ENCODE data around the gene PRKACA. TPM values are rescaled to one million over a fixed set of nuclear protein-coding genes. Genes with fewer than 3 reads are reported as not detected.

Gene PRKACA
- total RNA-seq, 1 experiment from 2014 or later, result 56.7 TPM

- BruUV-seq (replicated peaks), result no TSS peak
- no peaks in the 10 kb centered on the region for H3K9me3 ChIP-seq (ENCODE audit: low read depth, low read length, poor library complexity, severe bottlenecking)
- H3K27me3 ChIP-seq (replicated peaks; ENCODE audit: insufficient read depth, low read depth, low read length, poor library complexity), result no peaks in the 10 kb centered on the region
- no peak overlapping the region for H3K4me3 ChIP-seq (ENCODE audit: low read depth, low read length, poor library complexity, severe bottlenecking)
- peak overlapping the region; percentile 80 for H3K27ac ChIP-seq (ENCODE audit: low read depth, low read length, poor library complexity, severe bottlenecking)
- CTCF ChIA-PET, result interaction anchor here (1.2 kb wide), 1 partner anchor 199 kb away, joined by 3 read pairs; no protein-coding TSS in a partner anchor
- H3K4me1 ChIP-seq (ENCODE audit: insufficient read depth, low read length, poor library complexity, severe bottlenecking), result peaks cover 37% of the 10 kb centered on the region
- TF ChIP-seq EZH2 (IDR thresholded peaks at IDR 0.05; ENCODE audit: borderline replicate concordance, low read depth, low read length, poor library complexity, severe bottlenecking) (no peak), CTCF (conservative IDR thresholded peaks at IDR 0.05; ENCODE audit: low read depth, low read length) (0 out of 2 replicates have a peak, but pooled peaks have one; percentile 9)
- intact Hi-C loops (cut with micrococcal nuclease; ENCODE audit: unreplicated experiment), result no loop called here
- H3K36me3 ChIP-seq (ENCODE audit: insufficient read depth, low read length, poor library complexity, severe bottlenecking), result peaks cover 11% of the 10 kb centered on the region
- DNase-seq (ENCODE audit: low spot score), result no peak
- POLR2A ChIA-PET (ENCODE audit: low non-redundant PET), result interaction anchor here (0.6 kb wide), 1 partner anchor 1029 kb away, joined by 4 read pairs; no protein-coding TSS in a partner anchor
Observed at GRCh38 chr19:14150041-14150769, 32.6 kb upstream of the PRKACA start.

- no peaks in the 10 kb centered on the region for H3K9me3 ChIP-seq (ENCODE audit: low read depth, low read length, poor library complexity, severe bottlenecking)
- H3K4me1 ChIP-seq (ENCODE audit: insufficient read depth, low read length, poor library complexity, severe bottlenecking), result peaks cover 37% of the 10 kb centered on the region
- no peak for TF ChIP-seq EZH2 (IDR thresholded peaks at IDR 0.05; ENCODE audit: borderline replicate concordance, low read depth, low read length, poor library complexity, severe bottlenecking)
- no TSS peak for BruUV-seq (replicated peaks)
- H3K36me3 ChIP-seq (ENCODE audit: insufficient read depth, low read length, poor library complexity, severe bottlenecking), result peaks cover 6% of the 10 kb centered on the region
- H3K4me3 ChIP-seq (ENCODE audit: low read depth, low read length, poor library complexity, severe bottlenecking), result no peak overlapping the region
- intact Hi-C loops (cut with micrococcal nuclease; ENCODE audit: unreplicated experiment), result no loop called here
- no peaks in the 10 kb centered on the region for H3K27me3 ChIP-seq (replicated peaks; ENCODE audit: insufficient read depth, low read depth, low read length, poor library complexity)
- ChIA-PET CTCF (interaction anchor here (1.2 kb wide), 1 partner anchor 199 kb away, joined by 3 read pairs; no protein-coding TSS in a partner anchor), POLR2A (ENCODE audit: low non-redundant PET) (no interaction called here)
- peak overlapping the region; percentile 80 for H3K27ac ChIP-seq (ENCODE audit: low read depth, low read length, poor library complexity, severe bottlenecking)
- peak; percentile 79 for DNase-seq (ENCODE audit: low spot score)
Observed at GRCh38 chr19:14149509-14149994, 32.0 kb upstream of the PRKACA start.

GRCh38 chr19:14148751-14149410 is 31.3 kb upstream of the PRKACA start:
- Histone ChIP-seq H3K4me1 (ENCODE audit: insufficient read depth, low read length, poor library complexity, severe bottlenecking) (peaks cover 37% of the 10 kb centered on the region), H3K9me3 (ENCODE audit: low read depth, low read length, poor library complexity, severe bottlenecking) (no peaks in the 10 kb centered on the region), H3K27me3 (replicated peaks; ENCODE audit: insufficient read depth, low read depth, low read length, poor library complexity) (no peaks in the 10 kb centered on the region), H3K4me3 (ENCODE audit: low read depth, low read length, poor library complexity, severe bottlenecking) (no peak overlapping the region), H3K27ac (ENCODE audit: low read depth, low read length, poor library complexity, severe bottlenecking) (peak overlapping the region; percentile 80), H3K36me3 (ENCODE audit: insufficient read depth, low read length, poor library complexity, severe bottlenecking) (peaks cover 6% of the 10 kb centered on the region)
- DNase-seq (ENCODE audit: low spot score), result no peak
- intact Hi-C loops (cut with micrococcal nuclease; ENCODE audit: unreplicated experiment), result no loop called here
- TF ChIP-seq CTCF (conservative IDR thresholded peaks at IDR 0.05; ENCODE audit: low read depth, low read length) (no peak), EZH2 (IDR thresholded peaks at IDR 0.05; ENCODE audit: borderline replicate concordance, low read depth, low read length, poor library complexity, severe bottlenecking) (no peak)
- POLR2A ChIA-PET (ENCODE audit: low non-redundant PET), result no interaction called here
- BruUV-seq (replicated peaks), result no TSS peak
- CTCF ChIA-PET, result interaction anchor here (0.7 kb wide), 1 partner anchor 9 kb away, joined by 3 read pairs; no protein-coding TSS in a partner anchor

All from A673 (cell line).